SU-DHL-6 (cell line): ENCODE results near the gene ACOX3.

ENCODE experiments used
- CTCF ChIP-seq: fragments of 200-600 bp; sonication (generic); IDR thresholded peaks from one replicate; pipeline ENCODE4 v1.5.1; 2017; ENCODE audit warnings: antibody characterized with exemption, mild to moderate bottlenecking, low read length, moderate library complexity; ENCODE audit not compliant: insufficient read depth, poor library complexity, severe bottlenecking
- EZH2phosphoT487 ChIP-seq: fragments of 200-600 bp; sonication (generic), shearing (Covaris generic); conservative IDR thresholded peaks from 2 replicates; pipeline ENCODE4 v1.6.1; 2018; ENCODE audit warnings: mild to moderate bottlenecking, antibody characterized with exemption, low read length, moderate library complexity, mixed read lengths

- TF ChIP-seq CTCF (no peak), EZH2phosphoT487 (no peak)
Measured at GRCh38 chr4:8364141-8364540, 76.4 kb downstream of the ACOX3 start.
